GM06990 (cell line): Measurements from ENCODE around the gene LRRC40.

ENCODE experiments used
- DNase-seq: peaks from one replicate; pipeline ENCODE4 v3.0.0-alpha.2; 2011; ENCODE audit not compliant: insufficient read length; ENCODE audit errors: extremely low read depth
- H3K27me3 ChIP-seq: replicated peaks from 2 replicates; pipeline ENCODE4 v1.6.0; 2011; ENCODE audit warnings: low read length; ENCODE audit not compliant: control insufficient read depth, insufficient read depth
- H3K36me3 ChIP-seq: 2 replicates; pipeline ENCODE4 v1.5.1; 2011; ENCODE audit warnings: low read length; ENCODE audit not compliant: control insufficient read depth, insufficient read depth
- H3K4me3 ChIP-seq: replicated peaks from 2 replicates; pipeline ENCODE4 v1.5.1; 2011; ENCODE audit warnings: low read depth, mild to moderate bottlenecking, control low read depth, low read length
- CTCF ChIP-seq: IDR thresholded peaks from 2 replicates; pipeline ENCODE4 v1.5.1; 2011; ENCODE audit warnings: low read length, control low read depth, mild to moderate bottlenecking, inconsistent platforms; ENCODE audit not compliant: insufficient read depth, poor library complexity, severe bottlenecking

The LRRC40 gene

DNA sequence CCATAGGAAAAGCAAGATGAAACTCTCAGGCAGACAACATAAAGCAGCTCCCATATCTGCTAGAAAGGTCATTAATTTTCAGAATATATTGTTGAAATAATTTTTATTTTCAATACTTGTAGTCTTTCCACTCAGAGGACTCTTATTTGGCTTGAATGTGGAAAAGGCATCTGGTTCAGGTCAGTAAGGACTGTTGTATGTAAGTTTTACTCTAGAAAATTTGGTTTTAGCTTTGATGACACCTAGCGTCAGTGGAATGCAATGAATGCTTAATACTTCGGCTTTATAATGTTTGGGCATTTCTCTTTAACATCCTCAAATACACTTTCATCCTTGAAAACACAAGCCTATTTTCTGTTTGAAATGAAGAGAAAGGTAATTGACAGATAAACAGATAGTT is 63.3 kb downstream of the LRRC40 start:
- H3K4me3 ChIP-seq, result no peak overlapping the region
- no peaks in the 10 kb centered on the region for H3K27me3 ChIP-seq
- DNase-seq, result no peak
- H3K36me3 ChIP-seq, result no peaks in the 10 kb centered on the region; the same call in 1 of the 2 replicates
- no peak for TF ChIP-seq CTCF

DNA sequence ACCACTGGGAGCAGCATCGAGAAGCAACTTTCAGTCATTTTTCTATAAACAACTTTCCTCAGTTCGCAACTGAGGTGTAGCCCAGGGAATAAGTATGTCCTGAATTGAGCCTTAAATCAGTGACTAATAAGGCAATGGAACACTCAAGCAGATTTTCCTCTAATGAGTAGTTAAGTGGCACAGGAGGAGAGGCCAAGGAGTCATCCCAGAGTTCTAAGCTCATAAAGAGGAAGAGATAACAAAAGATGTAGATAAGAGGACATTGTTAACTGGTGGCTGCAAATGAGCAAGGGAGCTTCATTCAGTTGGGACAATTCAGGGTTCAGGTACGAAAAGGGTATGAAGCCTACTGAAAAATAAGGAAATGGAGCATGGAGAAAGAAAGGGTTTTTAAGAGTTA is 64.5 kb downstream of the LRRC40 start:
- DNase-seq, result no peak
- Histone ChIP-seq H3K27me3 (no peaks in the 10 kb centered on the region), H3K4me3 (no peak overlapping the region), H3K36me3 (no peaks in the 10 kb centered on the region)
- no peak for TF ChIP-seq CTCF

DNA sequence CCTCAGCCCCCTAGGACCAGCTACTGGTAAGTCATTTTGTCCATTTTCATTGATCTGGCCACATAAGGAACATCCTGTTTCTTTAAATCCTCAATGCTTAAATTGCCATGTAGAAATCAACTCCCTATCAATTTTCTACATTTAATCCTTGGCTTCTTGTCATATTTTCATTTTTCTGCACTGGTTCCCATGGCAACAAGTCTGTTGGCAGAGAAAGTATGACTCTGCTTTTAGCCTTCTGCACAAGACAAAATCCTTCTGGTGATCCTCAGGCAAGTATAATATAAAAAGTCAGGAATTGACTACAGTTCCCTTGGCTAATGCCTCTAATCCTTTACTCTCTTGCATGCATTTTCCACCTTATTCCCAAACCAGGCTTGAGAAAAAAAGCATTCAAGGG is 65.0 kb downstream of the LRRC40 start:
- TF ChIP-seq CTCF, result no peak
- Histone ChIP-seq H3K36me3 (no peaks in the 10 kb centered on the region), H3K27me3 (no peaks in the 10 kb centered on the region), H3K4me3 (no peak overlapping the region)
- no peak for DNase-seq

GRCh38 chr1:70134148-70134547 is 71.2 kb downstream of the LRRC40 start:
- no peak overlapping the region for H3K4me3 ChIP-seq
- H3K36me3 ChIP-seq, result no peaks in the 10 kb centered on the region
- DNase-seq, result no peak
- TF ChIP-seq CTCF, result no peak
- no peaks in the 10 kb centered on the region for H3K27me3 ChIP-seq

GRCh38 chr1:70117046-70117445 is 88.3 kb downstream of the LRRC40 start:
- no peaks in the 10 kb centered on the region for H3K27me3 ChIP-seq
- H3K4me3 ChIP-seq, result no peak overlapping the region
- no peaks in the 10 kb centered on the region for H3K36me3 ChIP-seq
- no peak for TF ChIP-seq CTCF
- DNase-seq, result no peak

GRCh38 chr1:70115315-70115714 is 90.1 kb downstream of the LRRC40 start:
- no peak overlapping the region for H3K4me3 ChIP-seq
- DNase-seq, result no peak
- H3K27me3 ChIP-seq, result no peaks in the 10 kb centered on the region
- TF ChIP-seq CTCF, result no peak
- no peaks in the 10 kb centered on the region for H3K36me3 ChIP-seq
